Renal pelvis (tissue), 4 donors: ENCODE measurements around the gene WDR43. TPM values are rescaled to one million over a fixed set of nuclear protein-coding genes. Genes with fewer than 3 reads are reported as not detected.

Source experiments
- DNase-seq: peaks from one replicate; pipeline ENCODE4 v3.0.0-alpha.2; 2013
- polyA plus RNA-seq, 3 donors: library from polyadenylated mRNA; unstranded; fragments of 120-200 nt; gene quantifications; one replicate each; pipeline ENCODE4 v1.2.1, GENCODE V29; 2013; ENCODE audit not compliant: insufficient read length in 3 of 3

Gene WDR43
- polyA plus RNA-seq, 3 donors = 47.4 to 56.7 (median 48.6) TPM

- no peak for DNase-seq
These were observed 96.0 kb downstream of the WDR43 start for GRCh38 chr2:28990445-28990844.

- no peak for DNase-seq
These were observed 96.6 kb downstream of the WDR43 start for GRCh38 chr2:28991021-28991420.

- no peak for DNase-seq
These were observed 97.0 kb downstream of the WDR43 start for GRCh38 chr2:28991460-28991859.

GRCh38 chr2:28993206-28993960 is 98.9 kb downstream of the WDR43 start:
- no peak for DNase-seq

- no peak for DNase-seq
These were observed 99.6 kb downstream of the WDR43 start for GRCh38 chr2:28994074-28994473.

- no peak for DNase-seq
These were observed 100.2 kb downstream of the WDR43 start for GRCh38 chr2:28994679-28995078.

GRCh38 chr2:28995765-28996750 is 101.6 kb downstream of the WDR43 start:
- no peak for DNase-seq

- no peak for DNase-seq
These were observed 102.9 kb downstream of the WDR43 start for GRCh38 chr2:28997237-28997846.

Other genes with a start within 250 kb of the WDR43 start
- gene PPP1CB, start 142.8 kb upstream of the WDR43 start, polyA plus RNA-seq = 100 to 1,000 TPM; 149 to 159 (median 154) TPM
- gene SPDYA, start 83.8 kb upstream of the WDR43 start, polyA plus RNA-seq = 1 to 10 TPM in 2 of 3 donors, under 1 TPM in 1; 0.81 to 3.7 (median 3.1) TPM
- 10 to 100 TPM; 18.8 to 27.4 (median 23.5) TPM for gene TRMT61B, start 24.4 kb upstream of the WDR43 start, polyA plus RNA-seq
- gene TOGARAM2, start 86.6 kb downstream of the WDR43 start, polyA plus RNA-seq = 1 to 10 TPM in 2 of 3 donors, under 1 TPM in 1; 0.83 to 1.7 (median 1.5) TPM
- gene PCARE, start 179.9 kb downstream of the WDR43 start, polyA plus RNA-seq = under 1 TPM; 0.30 to 0.46 (median 0.32) TPM
- 10 to 100 TPM; 12.9 to 27.5 (median 20.2) TPM for gene CLIP4, start 220.7 kb downstream of the WDR43 start, polyA plus RNA-seq